ENCODE results near the gene RAD51B. TPM values are rescaled to one million over a fixed set of nuclear protein-coding genes. Genes with fewer than 3 reads are reported as not detected.

Gene RAD51B
- total and polyA plus RNA-seq, 4 donors, result 2.5 to 95.0 (median 9.6) TPM

GRCh38 chr14:68222154-68222553 is 402.6 kb downstream of the RAD51B start:
- 98 to 99% methylated on average over 4 of the region's 4 CpGs for WGBS, 2 donors
- ATAC-seq (ENCODE audit: insufficient read depth, low FRiP score) (no peak), DNase-seq (no peak)
- TF ChIP-seq CTCF (IDR thresholded peaks at IDR 0.05; ENCODE audit: control extremely low read depth, extremely low read depth), result no peak
- Histone ChIP-seq H3K4me1 (ENCODE audit: control insufficient read depth in 5 of 5, insufficient read depth in 5 of 5, low read length in 5 of 5) (peaks cover 0 to 16% (median 8%) of the 10 kb centered on the region in 5 donors), H3K27me3 (ENCODE audit: control insufficient read depth in 3 of 3, insufficient read depth in 3 of 3, low read length in 2 of 3) (no peaks in the 10 kb centered on the region), H3K4me3 (no peak overlapping the region), H3K9me3 (ENCODE audit: control insufficient read depth in 4 of 4, insufficient read depth in 3 of 4, low read length in 3 of 4) (no peaks in the 10 kb centered on the region), H3K36me3 (ENCODE audit: control insufficient read depth in 4 of 4, insufficient read depth in 4 of 4, low read length in 4 of 4) (no peaks in the 10 kb centered on the region), H3K27ac (ENCODE audit: low read depth in 1 of 2, low read length in 1 of 2) (no peak overlapping the region), H3K9ac (ENCODE audit: insufficient read depth in 1 of 2, low read length in 2 of 2) (no peak overlapping the region)

- no peaks in the 10 kb centered on the region for H3K27me3 ChIP-seq (ENCODE audit: control insufficient read depth in 3 of 3, insufficient read depth in 3 of 3, low read length in 2 of 3)
- TF ChIP-seq CTCF (IDR thresholded peaks at IDR 0.05; ENCODE audit: control extremely low read depth, extremely low read depth), result no peak
- peaks cover 0 to 10% (median 7%) of the 10 kb centered on the region in 5 donors for H3K4me1 ChIP-seq (ENCODE audit: control insufficient read depth in 5 of 5, insufficient read depth in 5 of 5, low read length in 5 of 5)
- no peak overlapping the region for H3K4me3 ChIP-seq
- H3K9me3 ChIP-seq (ENCODE audit: control insufficient read depth in 4 of 4, insufficient read depth in 3 of 4, low read length in 3 of 4), result no peaks in the 10 kb centered on the region
- DNase-seq (no peak), ATAC-seq (ENCODE audit: insufficient read depth, low FRiP score) (no peak)
- H3K36me3 ChIP-seq (ENCODE audit: control insufficient read depth in 4 of 4, insufficient read depth in 4 of 4, low read length in 4 of 4), result no peaks in the 10 kb centered on the region
- WGBS, 2 donors, result 95% methylated on average over 3 of the region's 3 CpGs
- no peak overlapping the region for H3K27ac ChIP-seq (ENCODE audit: low read depth in 1 of 2, low read length in 1 of 2)
- no peak overlapping the region for H3K9ac ChIP-seq (ENCODE audit: insufficient read depth in 1 of 2, low read length in 2 of 2)
Measured at GRCh38 chr14:68222726-68223125, 403.1 kb downstream of the RAD51B start.

- Histone ChIP-seq H3K4me1 (ENCODE audit: control insufficient read depth in 5 of 5, insufficient read depth in 5 of 5, low read length in 5 of 5) (peaks cover 0 to 5% (median 2%) of the 10 kb centered on the region in 5 donors), H3K4me3 (no peak overlapping the region), H3K27me3 (ENCODE audit: control insufficient read depth in 3 of 3, insufficient read depth in 3 of 3, low read length in 2 of 3) (no peaks in the 10 kb centered on the region), H3K9ac (ENCODE audit: insufficient read depth in 1 of 2, low read length in 2 of 2) (no peak overlapping the region), H3K27ac (ENCODE audit: low read depth in 1 of 2, low read length in 1 of 2) (no peak overlapping the region), H3K36me3 (ENCODE audit: control insufficient read depth in 4 of 4, insufficient read depth in 4 of 4, low read length in 4 of 4) (no peaks in the 10 kb centered on the region), H3K9me3 (ENCODE audit: control insufficient read depth in 4 of 4, insufficient read depth in 3 of 4, low read length in 3 of 4) (no peaks in the 10 kb centered on the region)
- no peak for ATAC-seq (ENCODE audit: insufficient read depth, low FRiP score)
- no peak for TF ChIP-seq CTCF (IDR thresholded peaks at IDR 0.05; ENCODE audit: control extremely low read depth, extremely low read depth)
- no peak for DNase-seq
Measured at GRCh38 chr14:68223631-68224030, 404.1 kb downstream of the RAD51B start.

- H3K27ac ChIP-seq (ENCODE audit: low read depth in 1 of 2, low read length in 1 of 2), result no peak overlapping the region
- ATAC-seq (ENCODE audit: insufficient read depth, low FRiP score), result no peak
- H3K9ac ChIP-seq (ENCODE audit: insufficient read depth in 1 of 2, low read length in 2 of 2), result no peak overlapping the region
- H3K4me3 ChIP-seq, result no peak overlapping the region
- H3K36me3 ChIP-seq (ENCODE audit: control insufficient read depth in 4 of 4, insufficient read depth in 4 of 4, low read length in 4 of 4), result no peaks in the 10 kb centered on the region
- H3K27me3 ChIP-seq (ENCODE audit: control insufficient read depth in 3 of 3, insufficient read depth in 3 of 3, low read length in 2 of 3), result no peaks in the 10 kb centered on the region
- DNase-seq, result no peak
- no peak for TF ChIP-seq CTCF (IDR thresholded peaks at IDR 0.05; ENCODE audit: control extremely low read depth, extremely low read depth)
- 65 to 73% methylated on average over 2 of the region's 2 CpGs for WGBS, 2 donors
- H3K4me1 ChIP-seq (ENCODE audit: control insufficient read depth in 5 of 5, insufficient read depth in 5 of 5, low read length in 5 of 5), result peaks cover 0 to 6% (median 0%) of the 10 kb centered on the region in 5 donors
- no peaks in the 10 kb centered on the region for H3K9me3 ChIP-seq (ENCODE audit: control insufficient read depth in 4 of 4, insufficient read depth in 3 of 4, low read length in 3 of 4)
Measured at GRCh38 chr14:68225321-68225720, 405.7 kb downstream of the RAD51B start.
